HG03025 (cell line): ENCODE measurements around the gene AEN.

Source experiments
- ATAC-seq: cut with Tn5 transposase; IDR thresholded peaks from one replicate; pipeline ENCODE4 v1.9.1; 2021; ENCODE audit warnings: mild to moderate bottlenecking, moderate library complexity; ENCODE audit not compliant: unreplicated experiment, low FRiP score

AEN gene

GRCh38 chr15:88613074-88613944, 7.8 kb upstream of the AEN start:
- no peak for ATAC-seq

DNA sequence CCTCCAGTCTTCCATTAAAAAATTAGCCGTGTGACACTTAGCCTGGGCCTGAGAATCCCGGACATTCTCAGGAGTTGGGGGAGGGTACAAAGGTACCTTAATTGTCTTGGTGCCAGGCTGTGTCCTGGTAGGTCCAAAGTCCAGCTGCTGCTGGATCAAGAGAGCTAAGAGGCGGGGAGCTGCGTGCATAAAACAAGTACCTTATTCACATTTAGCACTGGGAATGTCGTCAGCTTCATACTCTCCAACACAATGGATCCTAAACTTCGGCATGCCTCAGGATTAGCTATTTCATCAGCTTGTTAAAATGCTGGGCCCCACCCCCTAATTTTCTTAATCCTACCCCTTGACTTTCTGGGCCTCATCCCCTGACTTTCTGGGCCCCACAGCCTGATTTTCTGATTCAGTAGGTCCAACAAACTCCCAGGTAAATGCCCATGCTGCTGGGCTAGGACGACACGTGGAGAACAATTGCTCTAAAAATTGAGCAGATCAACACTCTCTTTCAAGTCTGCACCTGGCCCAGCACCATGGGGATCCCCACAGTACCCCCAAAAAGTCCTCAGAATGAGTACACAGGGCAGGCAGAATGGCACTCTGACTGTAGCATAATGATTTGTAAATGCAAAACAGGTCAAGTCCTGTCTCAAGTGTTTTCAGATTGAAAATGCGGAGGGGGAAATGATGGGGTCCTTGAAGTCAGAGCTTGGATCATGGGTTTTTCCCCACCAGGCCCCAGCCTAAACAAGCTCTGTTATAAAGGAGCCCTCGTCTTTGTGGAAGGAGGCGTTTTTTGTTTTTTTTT, 5.6 kb upstream of the AEN start:
- ATAC-seq, result no peak

DNA sequence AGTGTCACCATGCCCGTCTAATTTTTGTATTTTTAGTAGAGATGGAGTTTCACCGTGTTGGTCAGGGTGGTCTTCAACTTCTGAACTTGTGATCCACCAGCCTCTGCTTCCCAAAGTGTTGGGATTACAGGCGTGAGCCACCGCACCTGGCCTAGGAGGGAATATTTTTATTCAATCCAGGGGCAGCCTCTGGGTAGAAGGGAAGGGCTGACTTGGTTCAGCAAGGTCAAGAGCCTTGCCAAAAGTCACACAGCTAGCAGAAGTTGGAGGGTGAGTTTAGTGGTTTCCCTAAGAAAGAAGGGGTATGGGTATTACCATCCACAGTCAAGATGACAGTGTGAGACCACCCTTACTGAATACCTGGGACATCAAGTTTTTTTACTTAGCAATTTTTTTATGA, 4.9 kb upstream of the AEN start:
- ATAC-seq, result no peak

GRCh38 chr15:88617031-88617722, 4.0 kb upstream of the AEN start:
- no peak for ATAC-seq

GRCh38 chr15:88617790-88618189, 3.4 kb upstream of the AEN start:
- ATAC-seq, result no peak

GRCh38 chr15:88618686-88619085, 2.5 kb upstream of the AEN start:
- no peak for ATAC-seq

GRCh38 chr15:88619796-88620195, 1.3 kb upstream of the AEN start:
- no peak for ATAC-seq

- ATAC-seq, result no peak
These were observed 857 bp downstream of the AEN start for GRCh38 chr15:88621789-88622604.

DNA sequence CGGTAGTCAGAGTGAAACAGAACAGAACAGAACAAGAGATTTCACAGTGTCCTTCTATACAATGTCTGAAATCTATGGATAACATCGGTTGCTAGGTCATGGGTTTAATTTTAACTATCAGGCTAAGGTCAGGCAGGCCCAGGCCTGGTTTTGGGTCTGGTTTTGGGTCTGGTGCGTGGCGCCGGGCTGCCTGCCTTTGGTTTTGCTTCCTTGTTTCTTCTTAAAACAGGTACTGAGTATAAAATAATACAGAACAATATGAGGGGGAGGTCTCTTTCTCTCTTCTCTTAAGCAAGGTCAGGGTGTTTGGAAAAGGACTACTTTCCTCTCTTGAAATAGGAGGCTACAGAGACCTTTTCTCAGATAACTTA, 1.4 kb downstream of the AEN start:
- ATAC-seq, result no peak

DNA sequence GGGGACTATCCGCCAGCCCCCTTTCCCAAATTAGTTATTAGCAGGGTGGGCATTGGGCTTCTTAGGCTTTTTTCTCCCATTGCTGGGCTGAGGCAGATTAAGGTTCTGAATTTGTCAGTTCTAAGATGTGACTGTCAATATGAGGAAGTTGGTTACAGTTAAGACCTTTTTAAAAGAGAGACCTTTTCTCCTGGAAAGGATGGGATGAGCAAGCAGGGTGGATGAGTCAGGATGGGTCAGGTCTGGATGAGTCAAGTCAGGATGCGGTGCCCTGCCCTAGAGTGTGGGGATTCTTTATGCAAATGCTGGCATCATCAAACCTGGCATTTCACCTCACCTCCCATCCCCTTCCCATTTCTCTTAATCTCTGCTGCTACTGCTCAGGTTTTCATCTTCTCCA, 1.9 kb downstream of the AEN start:
- no peak for ATAC-seq

- no peak for ATAC-seq
These were observed 2.5 kb downstream of the AEN start for GRCh38 chr15:88623632-88624031.

GRCh38 chr15:88624156-88624970, 3.2 kb downstream of the AEN start:
- ATAC-seq, result peak; percentile 34

GRCh38 chr15:88624971-88625490, 3.9 kb downstream of the AEN start:
- ATAC-seq, result no peak

- no peak for ATAC-seq
These were observed 5.0 kb downstream of the AEN start for GRCh38 chr15:88625943-88626741.

DNA sequence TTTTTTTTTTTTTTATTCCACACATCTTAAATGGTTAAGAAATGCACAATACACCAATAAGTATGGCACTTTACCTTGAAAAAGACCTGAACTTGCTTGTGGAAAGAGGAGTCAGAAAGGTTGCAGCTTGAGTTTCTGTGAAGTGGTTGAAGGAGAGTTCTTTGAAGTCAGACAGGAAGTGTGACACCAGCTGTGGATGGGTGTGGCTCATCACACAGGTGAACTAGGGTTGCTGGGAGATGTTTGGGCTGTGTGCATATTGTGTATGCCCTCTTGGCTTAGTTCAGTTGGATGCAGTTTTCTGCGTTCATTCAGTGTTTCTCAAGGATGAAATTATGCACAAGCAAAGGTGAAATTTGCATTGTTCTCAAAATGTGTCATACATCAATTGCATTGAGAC, 6.3 kb downstream of the AEN start:
- ATAC-seq, result no peak

GRCh38 chr15:88628018-88628654, 7.0 kb downstream of the AEN start:
- ATAC-seq, result no peak

- ATAC-seq, result no peak
These were observed 7.9 kb downstream of the AEN start for GRCh38 chr15:88629071-88629470.

DNA sequence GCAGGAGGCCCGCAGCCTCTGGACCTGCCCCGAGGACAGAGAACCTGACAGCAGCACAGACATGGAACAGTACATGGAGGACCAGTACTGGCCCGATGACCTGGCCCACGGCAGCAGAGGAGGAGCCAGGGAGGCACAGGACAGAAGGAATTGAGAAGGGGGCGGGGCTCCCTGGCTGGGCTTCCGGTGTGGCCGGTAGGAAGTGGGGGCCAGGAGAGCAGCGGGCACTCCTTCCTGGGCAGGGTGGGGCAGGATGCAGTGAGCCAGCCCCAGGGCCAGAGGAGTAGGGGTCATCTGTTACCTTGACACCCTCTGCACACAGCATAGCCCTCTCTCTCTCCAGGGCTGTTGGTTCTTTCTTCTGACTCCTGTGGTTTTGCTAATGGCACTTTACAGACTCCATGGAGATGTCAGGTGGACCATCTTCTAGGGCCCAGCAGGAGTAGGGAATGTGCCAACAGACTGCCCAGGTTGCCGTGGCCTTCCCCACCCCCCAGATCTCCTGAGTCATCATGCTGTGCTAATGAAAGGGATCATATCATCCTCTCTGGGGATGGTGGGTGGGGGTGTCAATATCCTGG, 9.1 kb downstream of the AEN start:
- ATAC-seq, result no peak
